ENCODE results near the gene TNNT3. TPM values are rescaled to one million over a fixed set of nuclear protein-coding genes. Genes with fewer than 3 reads are reported as not detected.

TNNT3 gene
- total and polyA plus RNA-seq, 2 experiments from 2014 or later = not detected

- Histone ChIP-seq H2AFZ (no peak overlapping the region), H3K4me1 (ENCODE audit: insufficient read depth) (no peaks in the 10 kb centered on the region), H3F3A (ENCODE audit: insufficient read depth) (no peaks in the 10 kb centered on the region), H3K9me3 (ENCODE audit: low read depth) (no peaks in the 10 kb centered on the region), H3K36me3 (ENCODE audit: low read depth) (no peaks in the 10 kb centered on the region), H3K79me2 (ENCODE audit: insufficient read depth) (no peaks in the 10 kb centered on the region), H3K27me3 (replicated peaks; ENCODE audit: insufficient read depth) (no peaks in the 10 kb centered on the region), H4K20me1 (ENCODE audit: insufficient read depth) (no peaks in the 10 kb centered on the region), H3K9ac (no peak overlapping the region), H3K9me2 (ENCODE audit: insufficient read depth) (no peaks in the 10 kb centered on the region), H3K27ac (no peak overlapping the region), H3K4me2 (ENCODE audit: unreplicated experiment) (no peak overlapping the region), H3K4me3 (no peak overlapping the region)
- in situ Hi-C loops (cut with MboI) = no loop called here
- DNase-seq = no peak
- 70 to 72% methylated on average over 15 to 33 of the region's 33 CpGs for WGBS, 2 experiments (ENCODE audit: low coverage in 1 of 2, low lambda C conversion rate in 2 of 2, missing lambda C conversion rate in 2 of 2)
- TF ChIP-seq EZH2 (IDR thresholded peaks at IDR 0.05; ENCODE audit: insufficient read depth, poor library complexity, severe bottlenecking) (no peak), EZH2phosphoT487 (IDR thresholded peaks at IDR 0.05; ENCODE audit: insufficient read depth, low read depth) (no peak)
Observed at GRCh38 chr11:1889941-1890855, 29.3 kb upstream of the TNNT3 start.

GRCh38 chr11:1890856-1891830 is 28.4 kb upstream of the TNNT3 start:
- H3K4me3 ChIP-seq = no peak overlapping the region
- in situ Hi-C loops (cut with MboI) = no loop called here
- H3K27me3 ChIP-seq (replicated peaks; ENCODE audit: insufficient read depth) = peaks cover 8% of the 10 kb centered on the region
- no peaks in the 10 kb centered on the region for H4K20me1 ChIP-seq (ENCODE audit: insufficient read depth)
- WGBS, 2 experiments (ENCODE audit: low coverage in 1 of 2, low lambda C conversion rate in 2 of 2, missing lambda C conversion rate in 2 of 2) = 70 to 81% methylated on average over 31 to 34 of the region's 34 CpGs
- no peaks in the 10 kb centered on the region for H3K9me3 ChIP-seq (ENCODE audit: low read depth)
- H3K4me1 ChIP-seq (ENCODE audit: insufficient read depth) = no peaks in the 10 kb centered on the region
- H3K27ac ChIP-seq = no peak overlapping the region
- H3K36me3 ChIP-seq (ENCODE audit: low read depth) = no peaks in the 10 kb centered on the region
- TF ChIP-seq EZH2phosphoT487 (IDR thresholded peaks at IDR 0.05; ENCODE audit: insufficient read depth, low read depth) = no peak
- TF ChIP-seq EZH2 (IDR thresholded peaks at IDR 0.05; ENCODE audit: insufficient read depth, poor library complexity, severe bottlenecking) = no peak
- H2AFZ ChIP-seq = no peak overlapping the region
- H3K9ac ChIP-seq = no peak overlapping the region
- no peaks in the 10 kb centered on the region for H3F3A ChIP-seq (ENCODE audit: insufficient read depth)
- no peak for DNase-seq
- no peaks in the 10 kb centered on the region for H3K9me2 ChIP-seq (ENCODE audit: insufficient read depth)
- no peaks in the 10 kb centered on the region for H3K79me2 ChIP-seq (ENCODE audit: insufficient read depth)
- no peak overlapping the region for H3K4me2 ChIP-seq (ENCODE audit: unreplicated experiment)

- no peak for TF ChIP-seq EZH2phosphoT487 (IDR thresholded peaks at IDR 0.05; ENCODE audit: insufficient read depth, low read depth)
- no peak for TF ChIP-seq EZH2 (IDR thresholded peaks at IDR 0.05; ENCODE audit: insufficient read depth, poor library complexity, severe bottlenecking)
- in situ Hi-C loops (cut with MboI) = no loop called here
- peaks cover 14% of the 10 kb centered on the region for H3K27me3 ChIP-seq (replicated peaks; ENCODE audit: insufficient read depth)
- H3K4me2 ChIP-seq (ENCODE audit: unreplicated experiment) = no peak within 1 kb of the TSS
- no peak within 1 kb of the TSS for H3K9ac ChIP-seq
- H3K4me1 ChIP-seq (ENCODE audit: insufficient read depth) = no peaks in the 10 kb centered on the region
- no peaks in the 10 kb centered on the region for H3K9me2 ChIP-seq (ENCODE audit: insufficient read depth)
- H4K20me1 ChIP-seq (ENCODE audit: insufficient read depth) = no peaks in the 10 kb centered on the region
- H3F3A ChIP-seq (ENCODE audit: insufficient read depth) = no peaks in the 10 kb centered on the region
- no peak for DNase-seq
- no peaks in the 10 kb centered on the region for H3K9me3 ChIP-seq (ENCODE audit: low read depth)
- H2AFZ ChIP-seq = no peak within 1 kb of the TSS
- WGBS, 2 experiments (ENCODE audit: low coverage in 1 of 2, low lambda C conversion rate in 2 of 2, missing lambda C conversion rate in 2 of 2) = 73% methylated on average over 4 to 7 of the region's 7 CpGs
- no peaks in the 10 kb centered on the region for H3K36me3 ChIP-seq (ENCODE audit: low read depth)
- no peaks in the 10 kb centered on the region for H3K79me2 ChIP-seq (ENCODE audit: insufficient read depth)
- H3K27ac ChIP-seq = no peak within 1 kb of the TSS
- H3K4me3 ChIP-seq = no peak within 1 kb of the TSS
Observed at GRCh38 chr11:1891831-1892115, 27.7 kb upstream of the TNNT3 start, which contains the start of gene PRR33. PRR33 (minus strand) TSS chr11:1891895; CDS start chr11:1890584, 1,311 bp downstream.

GRCh38 chr11:1892116-1892515 is 27.4 kb upstream of the TNNT3 start:
- Histone ChIP-seq H3K27ac (no peak overlapping the region), H3K4me2 (ENCODE audit: unreplicated experiment) (no peak overlapping the region)
- in situ Hi-C loops (cut with MboI) = no loop called here

More at GRCh38 chr11:1892116-1892515, 27.4 kb upstream of the TNNT3 start:
- Histone ChIP-seq H3K4me3 (no peak overlapping the region), H4K20me1 (ENCODE audit: insufficient read depth) (no peaks in the 10 kb centered on the region), H3K9ac (no peak overlapping the region), H3K27me3 (replicated peaks; ENCODE audit: insufficient read depth) (peaks cover 18% of the 10 kb centered on the region), H3K4me1 (ENCODE audit: insufficient read depth) (no peaks in the 10 kb centered on the region), H3F3A (ENCODE audit: insufficient read depth) (no peaks in the 10 kb centered on the region), H2AFZ (no peak overlapping the region), H3K36me3 (ENCODE audit: low read depth) (no peaks in the 10 kb centered on the region), H3K79me2 (ENCODE audit: insufficient read depth) (no peaks in the 10 kb centered on the region), H3K9me2 (ENCODE audit: insufficient read depth) (no peaks in the 10 kb centered on the region), H3K9me3 (ENCODE audit: low read depth) (no peaks in the 10 kb centered on the region)
- no peak for TF ChIP-seq EZH2 (IDR thresholded peaks at IDR 0.05; ENCODE audit: insufficient read depth, poor library complexity, severe bottlenecking)
- no peak for TF ChIP-seq EZH2phosphoT487 (IDR thresholded peaks at IDR 0.05; ENCODE audit: insufficient read depth, low read depth)
- 74 to 78% methylated on average over 7 of the region's 7 CpGs for WGBS, 2 experiments (ENCODE audit: low coverage in 1 of 2, low lambda C conversion rate in 2 of 2, missing lambda C conversion rate in 2 of 2)
- no peak for DNase-seq
